Tibial nerve (tissue), 3 donors: ENCODE data around the gene ATP1A4.

Source experiments
- POLR2A ChIP-seq, 2 donors: fragments of 450-650 bp; IDR thresholded peaks; one replicate each; pipeline ENCODE4 v1.6.1; 2017; ENCODE audit warnings: antibody characterized with exemption in 2 of 2, mild to moderate bottlenecking in 2 of 2, moderate library complexity in 2 of 2
- TF ChIP-seq, protein P1 (sequence below), 5 experiments: fragments of 200-600 bp in 3 of 5; fragments of 450-650 bp in 2 of 5; sonication (generic) in 3 of 5; IDR thresholded peaks; one replicate each; pipeline ENCODE4 v1.5.1; 2016 to 2019; ENCODE audit warnings: antibody characterized with exemption in 5 of 5, mild to moderate bottlenecking in 3 of 5, moderate library complexity in 2 of 5

DNA sequence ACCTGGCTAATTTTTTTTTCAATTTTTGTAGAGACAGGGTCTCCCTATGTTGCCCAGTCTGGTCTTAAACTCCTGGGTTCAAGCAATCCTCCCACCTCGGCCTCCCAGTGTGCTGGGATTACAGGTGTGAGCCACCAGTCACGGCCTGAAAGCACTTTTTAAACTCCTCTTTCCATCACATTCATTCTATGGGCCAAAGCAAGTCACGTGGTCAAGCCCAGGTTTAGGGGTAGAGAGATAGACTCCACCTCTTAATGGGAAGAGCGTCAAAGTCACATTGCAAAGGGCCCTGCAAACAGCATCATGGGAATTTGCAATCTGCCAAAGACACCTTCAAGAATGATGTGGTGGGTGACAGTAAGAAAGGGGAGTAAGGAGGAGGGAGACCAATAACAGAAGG is 7.1 kb downstream of the ATP1A4 start:
- TF ChIP-seq POLR2A (IDR thresholded peaks at IDR 0.05) = no peak
- TF ChIP-seq, protein P1, sequence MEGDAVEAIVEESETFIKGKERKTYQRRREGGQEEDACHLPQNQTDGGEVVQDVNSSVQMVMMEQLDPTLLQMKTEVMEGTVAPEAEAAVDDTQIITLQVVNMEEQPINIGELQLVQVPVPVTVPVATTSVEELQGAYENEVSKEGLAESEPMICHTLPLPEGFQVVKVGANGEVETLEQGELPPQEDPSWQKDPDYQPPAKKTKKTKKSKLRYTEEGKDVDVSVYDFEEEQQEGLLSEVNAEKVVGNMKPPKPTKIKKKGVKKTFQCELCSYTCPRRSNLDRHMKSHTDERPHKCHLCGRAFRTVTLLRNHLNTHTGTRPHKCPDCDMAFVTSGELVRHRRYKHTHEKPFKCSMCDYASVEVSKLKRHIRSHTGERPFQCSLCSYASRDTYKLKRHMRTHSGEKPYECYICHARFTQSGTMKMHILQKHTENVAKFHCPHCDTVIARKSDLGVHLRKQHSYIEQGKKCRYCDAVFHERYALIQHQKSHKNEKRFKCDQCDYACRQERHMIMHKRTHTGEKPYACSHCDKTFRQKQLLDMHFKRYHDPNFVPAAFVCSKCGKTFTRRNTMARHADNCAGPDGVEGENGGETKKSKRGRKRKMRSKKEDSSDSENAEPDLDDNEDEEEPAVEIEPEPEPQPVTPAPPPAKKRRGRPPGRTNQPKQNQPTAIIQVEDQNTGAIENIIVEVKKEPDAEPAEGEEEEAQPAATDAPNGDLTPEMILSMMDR (IDR thresholded peaks at IDR 0.05) = no peak
